Aorta (tissue), 5 donors: ENCODE data around the gene ZNF302. TPM values are rescaled to one million over a fixed set of nuclear protein-coding genes. Genes with fewer than 3 reads are reported as not detected.
A peak's percentile ranks its signal among the peaks of the same experiment; 100 is the strongest.

Experiments used
- ATAC-seq: fragments of 200-7000 bp; cut with Tn5 transposase; one replicate; pipeline ENCODE4 v1.9.1; 2022; ENCODE audit warnings: moderate library complexity; ENCODE audit not compliant: low FRiP score
- DNase-seq, 2 donors: peaks; one replicate each; pipeline ENCODE4 v3.0.0-alpha.2; 2020
- H3K27ac ChIP-seq, 2 donors: one replicate each; pipeline ENCODE4 v1.5.1; 2013; ENCODE audit warnings: low read length in 2 of 2, mild to moderate bottlenecking in 2 of 2, moderate library complexity in 2 of 2, control low read depth in 1 of 2, inconsistent platforms in 1 of 2, low read depth in 1 of 2
- H3K27me3 ChIP-seq, 2 donors: one replicate each; pipeline ENCODE4 v1.6.1; 2013; ENCODE audit warnings: control low read depth in 1 of 2, low read length in 1 of 2, mild to moderate bottlenecking in 1 of 2, moderate library complexity in 1 of 2; ENCODE audit not compliant: insufficient read depth in 2 of 2, control insufficient read depth in 1 of 2
- H3K36me3 ChIP-seq, 2 donors: one replicate each; pipeline ENCODE4 v1.6.1; 2013; ENCODE audit warnings: control low read depth in 1 of 2, low read length in 1 of 2, mild to moderate bottlenecking in 1 of 2; ENCODE audit not compliant: insufficient read depth in 2 of 2, control insufficient read depth in 1 of 2
- H3K4me1 ChIP-seq, 2 donors: one replicate each; pipeline ENCODE4 v1.6.1; 2013; ENCODE audit warnings: low read length in 2 of 2, control low read depth in 1 of 2, mild to moderate bottlenecking in 1 of 2, moderate library complexity in 1 of 2; ENCODE audit not compliant: insufficient read depth in 2 of 2, control insufficient read depth in 1 of 2
- H3K4me3 ChIP-seq, 2 donors: one replicate each; pipeline ENCODE4 v1.5.1; 2013; ENCODE audit warnings: low read length in 2 of 2, control low read depth in 1 of 2, mild to moderate bottlenecking in 1 of 2
- H3K9me3 ChIP-seq: one replicate; pipeline ENCODE4 v1.6.1; 2013; ENCODE audit warnings: mild to moderate bottlenecking, low read length; ENCODE audit not compliant: control insufficient read depth
- WGBS, 2 donors: extraction: QIAGEN DNeasy Blood & Tissue Kit; methylation state at CpG; one replicate each; pipeline ENCODE4 v1.1.7; 2013; 5-methylcytosine and 5-hydroxymethylcytosine counted together
- intact Hi-C, 2 donors: fragments of 100-400 bp; cut with DNase I; formaldehyde crosslinking; loops; one replicate each; pipeline versions ENCODE4 v1.14.2 to v1.15.0; 2022
- polyA plus RNA-seq, 2 donors: library from polyadenylated mRNA; stranded (reverse); fragments of 200-250 nt; gene quantifications; one replicate each; pipeline ENCODE4 v1.2.3, GENCODE V29; 2013
- total RNA-seq, 2 donors: library from RNA; stranded (reverse); fragmentation: NEBNext Ultra II Directional; extraction: Animal tissue kit (Norgen Biotek cat#: 25700); gene quantifications; one replicate each; pipeline ENCODE4 v1.2.1, GENCODE V29; 2021
- donor health status: healthy with polysubstance abuse.
- donor health status: Bipolar disorder and iron deficiency.
- donor health status: DM: no; HTN: no; CAD: no.
- donor health status: DM: no; HTN: no; CAD: no.
- donor health status: DM: yes; HTN: yes; CAD: no.

ZNF302 gene
- total and polyA plus RNA-seq, 4 donors, result 20.0 to 37.3 (median 22.2) TPM

- H3K9me3 ChIP-seq, result no peaks in the 10 kb centered on the region
- H3K36me3 ChIP-seq, result peaks cover 0 to 2% of the 10 kb centered on the region in 2 donors
- 82 to 85% methylated on average over 11 of the region's 11 CpGs for WGBS, 2 donors
- H3K27ac ChIP-seq, result no peak overlapping the region
- no peak for ATAC-seq
- H3K27me3 ChIP-seq, result no peaks in the 10 kb centered on the region
- H3K4me3 ChIP-seq, result no peak overlapping the region
- intact Hi-C loops, result loop anchor here (5.0 kb wide), 2 partner anchors 41 to 54 kb away; partner anchors contain the start of genes ZNF599 (in 2 of the 2), SCGB2B2 (in 1 of the 2) and ZNF302 (in 1 of the 2)
- no peak for DNase-seq
- peaks cover 0 to 6% of the 10 kb centered on the region in 2 donors for H3K4me1 ChIP-seq
These were observed 53.7 kb downstream of the ZNF302 start for GRCh38 chr19:34731019-34731829.

DNA sequence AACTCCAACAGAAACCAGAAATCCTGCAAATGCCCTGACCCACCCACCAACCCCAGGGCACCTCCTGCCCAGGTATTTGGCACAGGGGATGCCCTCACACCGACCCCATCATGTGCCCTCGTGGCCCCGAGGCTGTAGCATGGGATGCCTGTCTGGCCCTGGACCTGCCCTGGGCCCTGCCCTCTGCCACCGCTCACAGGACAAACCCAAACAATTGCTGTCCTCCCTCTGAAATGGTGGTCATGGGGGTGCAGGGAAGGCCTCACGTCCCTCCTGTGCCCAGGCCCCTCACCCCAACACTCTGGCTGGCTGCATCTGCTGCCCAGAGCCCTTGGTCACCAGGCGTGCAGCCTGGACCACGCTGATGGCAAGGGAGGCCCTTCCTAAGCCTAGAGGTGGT, 54.5 kb downstream of the ZNF302 start:
- ATAC-seq, result no peak
- no peak overlapping the region for H3K27ac ChIP-seq
- peak in 1 of 2 donors; percentile 44 for DNase-seq
- no peaks in the 10 kb centered on the region for H3K9me3 ChIP-seq
- H3K27me3 ChIP-seq, result no peaks in the 10 kb centered on the region
- H3K4me3 ChIP-seq, result no peak overlapping the region
- H3K36me3 ChIP-seq, result peaks cover 0 to 2% of the 10 kb centered on the region in 2 donors
- H3K4me1 ChIP-seq, result peaks cover 0 to 6% of the 10 kb centered on the region in 2 donors
- intact Hi-C loops, result loop anchor here (2.0 to 5.0 kb wide), 3 partner anchors 40 to 55 kb away; partner anchors contain the start of genes SCGB2B2 (in 2 of the 2), ZNF302 (in 2 of the 2) and ZNF599 (in 2 of the 2)
- 82 to 91% methylated on average over 7 of the region's 7 CpGs for WGBS, 2 donors

- H3K27me3 ChIP-seq, result no peaks in the 10 kb centered on the region
- ATAC-seq (no peak), DNase-seq (peak in 1 of 2 donors; percentile 46)
- H3K9me3 ChIP-seq, result peaks cover 2% of the 10 kb centered on the region
- no peak overlapping the region for H3K27ac ChIP-seq
- intact Hi-C loops, result loop anchor here (2.0 to 5.0 kb wide), 3 partner anchors 40 to 56 kb away; partner anchors contain the start of genes SCGB2B2 (in 2 of the 2), ZNF302 (in 2 of the 2) and ZNF599 (in 2 of the 2)
- 52 to 57% methylated on average over 11 to 15 of the region's 15 CpGs for WGBS, 2 donors
- H3K4me3 ChIP-seq, result no peak overlapping the region
- peaks cover 0 to 2% of the 10 kb centered on the region in 2 donors for H3K36me3 ChIP-seq
- peaks cover 0 to 6% of the 10 kb centered on the region in 2 donors for H3K4me1 ChIP-seq
These were observed 55.2 kb downstream of the ZNF302 start for GRCh38 chr19:34732612-34733211.

- ATAC-seq (peak; percentile 58), DNase-seq (peak in 1 of 2 donors; percentile 80)
- Histone ChIP-seq H3K4me3 (peak overlapping the region; percentile 85 to 95), H3K36me3 (peaks cover 2 to 3% of the 10 kb centered on the region in 2 donors), H3K9me3 (peaks cover 5% of the 10 kb centered on the region), H3K27me3 (no peaks in the 10 kb centered on the region), H3K27ac (peak overlapping the region; percentile 33 to 92), H3K4me1 (peaks cover 0 to 6% of the 10 kb centered on the region in 2 donors)
- WGBS, 2 donors, result 1 to 3% methylated on average over 13 of the region's 13 CpGs
- intact Hi-C loops, result loop anchor here (2.0 to 5.0 kb wide), 3 partner anchors 39 to 57 kb away; partner anchors contain the start of genes SCGB2B2 (in 2 of the 2), ZNF302 (in 2 of the 2) and ZNF599 (in 2 of the 2)
These were observed 55.8 kb downstream of the ZNF302 start for GRCh38 chr19:34733266-34733745.

DNA sequence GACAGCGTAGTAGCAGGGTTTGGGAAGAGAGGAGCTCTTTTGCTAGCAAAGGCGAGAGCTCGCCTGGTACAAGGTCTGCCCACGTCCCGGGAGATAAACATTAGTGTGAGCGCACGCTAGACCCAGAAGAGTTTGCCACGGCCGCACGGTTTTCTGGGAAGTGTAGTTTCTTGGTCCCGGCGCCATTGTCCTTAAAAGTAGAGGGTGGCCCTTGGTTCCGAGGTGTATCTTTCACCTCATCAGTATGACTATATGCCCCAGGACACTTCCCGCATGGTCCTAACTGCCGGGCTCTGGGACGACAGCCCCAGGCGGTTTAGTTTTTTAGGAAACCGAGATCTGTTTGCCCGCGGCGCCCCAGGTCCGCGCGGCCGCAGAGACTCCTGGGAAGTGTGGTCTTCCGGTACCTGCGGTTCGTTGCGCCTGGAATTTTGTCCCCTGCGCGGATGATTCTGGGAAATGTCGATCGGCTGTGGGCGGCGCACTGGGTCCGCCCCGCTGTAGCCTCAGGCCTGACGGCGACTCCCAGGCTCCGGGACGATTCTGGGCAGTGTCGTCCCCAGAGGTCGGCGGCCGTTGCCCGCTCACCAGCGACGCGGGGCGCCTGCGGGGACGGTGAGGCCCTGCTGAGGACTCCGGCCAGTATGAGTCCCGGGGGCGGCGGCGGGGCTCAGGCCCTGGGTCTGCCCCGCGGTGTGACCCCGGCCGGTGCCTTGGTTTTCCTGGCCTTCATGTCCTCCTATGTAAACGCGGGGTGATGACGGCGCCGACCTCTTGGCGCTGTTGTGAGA, 56.5 kb downstream of the ZNF302 start, which contains the start of gene ZNF181:
ZNF181 (plus strand) TSS at position 498 of the 791 bp plus-strand sequence. CDS start 795 bp downstream, outside the sequence.
- peaks cover 0 to 6% of the 10 kb centered on the region in 2 donors for H3K4me1 ChIP-seq
- 0 to 1% methylated on average over 67 of the region's 67 CpGs for WGBS, 2 donors
- DNase-seq (peak; percentile 93 to 94), ATAC-seq (peak; percentile 97)
- peak within 1 kb of the TSS; percentile 95 to 98 for H3K27ac ChIP-seq
- intact Hi-C loops, result loop anchor here (2.0 to 5.0 kb wide), 3 partner anchors 38 to 57 kb away; partner anchors contain the start of genes SCGB2B2 (in 2 of the 2), ZNF302 (in 2 of the 2) and ZNF599 (in 2 of the 2)
- no peaks in the 10 kb centered on the region for H3K27me3 ChIP-seq
- peaks cover 6% of the 10 kb centered on the region for H3K9me3 ChIP-seq
- H3K4me3 ChIP-seq, result peak within 1 kb of the TSS; percentile 85 to 95
- H3K36me3 ChIP-seq, result peaks cover 3 to 4% of the 10 kb centered on the region in 2 donors

DNA sequence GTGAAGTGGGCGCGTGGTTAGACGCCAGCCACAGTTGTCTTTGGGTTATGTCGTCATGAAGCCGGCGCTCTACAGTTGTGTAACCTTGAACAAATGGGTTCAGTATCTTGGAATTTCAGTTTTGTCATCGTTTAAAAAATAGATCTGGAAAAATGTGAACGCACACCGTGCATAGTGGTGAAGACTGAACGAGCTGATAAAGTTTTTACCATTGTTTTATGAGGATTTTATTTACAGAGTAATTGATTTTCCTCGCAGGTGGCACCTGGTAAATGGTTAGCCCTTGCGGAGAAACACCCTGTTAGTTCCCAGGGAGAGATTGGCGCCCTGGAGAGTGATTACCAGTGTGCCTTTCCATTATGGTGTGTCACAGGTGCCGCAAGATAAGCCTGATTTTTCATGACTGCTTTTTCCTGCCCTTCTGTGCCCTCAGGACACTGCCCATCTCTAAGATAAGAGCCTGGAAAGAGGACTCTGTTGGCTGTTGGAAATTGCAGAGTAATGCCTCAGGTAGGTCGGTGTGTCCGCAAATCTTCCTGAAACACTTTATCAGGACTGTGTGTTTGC, 57.1 kb downstream of the ZNF302 start:
- intact Hi-C loops, result loop anchor here (5.0 kb wide), 2 partner anchors 38 to 57 kb away; partner anchors contain the start of genes ZNF599 (in 2 of the 2), SCGB2B2 (in 1 of the 2) and ZNF302 (in 1 of the 2)

More for the DNA sequence above, 57.1 kb downstream of the ZNF302 start:
- Histone ChIP-seq H3K4me1 (peaks cover 0 to 6% of the 10 kb centered on the region in 2 donors), H3K9me3 (peaks cover 10% of the 10 kb centered on the region), H3K36me3 (peaks cover 8 to 10% of the 10 kb centered on the region in 2 donors), H3K4me3 (peak overlapping the region; percentile 85 to 95), H3K27ac (peak overlapping the region; percentile 95 to 98), H3K27me3 (no peaks in the 10 kb centered on the region)
- DNase-seq (no peak), ATAC-seq (no peak)
- 12 to 13% methylated on average over 16 of the region's 16 CpGs for WGBS, 2 donors
